GM12874 (cell line): Measurements from ENCODE around the gene LMBR1.

Experiments
- TF ChIP-seq, protein P1 (sequence below): IDR thresholded peaks from 2 replicates; pipeline ENCODE4 v1.5.1; 2011; ENCODE audit warnings: low read depth, mild to moderate bottlenecking, control low read depth, low read length, moderate library complexity; ENCODE audit not compliant: insufficient read depth

LMBR1 gene

GRCh38 chr7:156662277-156662676, 230.7 kb downstream of the LMBR1 start:
- TF ChIP-seq, protein P1, sequence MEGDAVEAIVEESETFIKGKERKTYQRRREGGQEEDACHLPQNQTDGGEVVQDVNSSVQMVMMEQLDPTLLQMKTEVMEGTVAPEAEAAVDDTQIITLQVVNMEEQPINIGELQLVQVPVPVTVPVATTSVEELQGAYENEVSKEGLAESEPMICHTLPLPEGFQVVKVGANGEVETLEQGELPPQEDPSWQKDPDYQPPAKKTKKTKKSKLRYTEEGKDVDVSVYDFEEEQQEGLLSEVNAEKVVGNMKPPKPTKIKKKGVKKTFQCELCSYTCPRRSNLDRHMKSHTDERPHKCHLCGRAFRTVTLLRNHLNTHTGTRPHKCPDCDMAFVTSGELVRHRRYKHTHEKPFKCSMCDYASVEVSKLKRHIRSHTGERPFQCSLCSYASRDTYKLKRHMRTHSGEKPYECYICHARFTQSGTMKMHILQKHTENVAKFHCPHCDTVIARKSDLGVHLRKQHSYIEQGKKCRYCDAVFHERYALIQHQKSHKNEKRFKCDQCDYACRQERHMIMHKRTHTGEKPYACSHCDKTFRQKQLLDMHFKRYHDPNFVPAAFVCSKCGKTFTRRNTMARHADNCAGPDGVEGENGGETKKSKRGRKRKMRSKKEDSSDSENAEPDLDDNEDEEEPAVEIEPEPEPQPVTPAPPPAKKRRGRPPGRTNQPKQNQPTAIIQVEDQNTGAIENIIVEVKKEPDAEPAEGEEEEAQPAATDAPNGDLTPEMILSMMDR, result no peak

GRCh38 chr7:156661637-156662036, 231.3 kb downstream of the LMBR1 start:
- TF ChIP-seq, protein P1, result no peak

GRCh38 chr7:156659961-156660360, 233.0 kb downstream of the LMBR1 start:
- TF ChIP-seq, protein P1, result no peak

DNA sequence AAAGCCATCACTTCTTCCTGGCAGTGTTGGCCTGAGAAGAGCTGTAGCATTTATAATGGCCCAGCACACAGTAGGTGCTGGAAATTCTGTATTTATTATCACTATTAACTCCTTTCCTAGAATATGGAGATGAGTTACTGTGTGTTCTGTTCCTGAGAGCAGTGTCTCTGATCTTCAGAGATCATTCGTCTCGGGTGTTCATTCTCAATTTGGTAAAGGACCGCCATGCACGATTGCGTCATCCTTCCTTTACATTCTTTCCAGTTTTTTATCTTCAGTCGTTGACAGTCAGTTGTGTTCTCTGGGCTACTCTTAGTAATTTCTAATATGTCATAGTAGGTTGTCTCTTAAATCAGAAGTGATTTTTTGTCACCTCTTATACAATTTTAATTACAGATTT, 233.8 kb downstream of the LMBR1 start:
- TF ChIP-seq, protein P1, result no peak

GRCh38 chr7:156657681-156658080, 235.3 kb downstream of the LMBR1 start:
- TF ChIP-seq, protein P1, result no peak

GRCh38 chr7:156656598-156656997, 236.4 kb downstream of the LMBR1 start:
- TF ChIP-seq, protein P1, result no peak

- TF ChIP-seq, protein P1, result no peak
Observed at GRCh38 chr7:156655983-156656382, 237.0 kb downstream of the LMBR1 start.

GRCh38 chr7:156655251-156655650, 237.7 kb downstream of the LMBR1 start:
- TF ChIP-seq, protein P1, result no peak
